ENCODE results near the gene ZNF408.

ZNF408 gene

GRCh38 chr11:46675949-46676348, 24.9 kb upstream of the ZNF408 start:
- no peak for DNase-seq (ENCODE audit: low spot score)

GRCh38 chr11:46676436-46677158, 24.2 kb upstream of the ZNF408 start:
- DNase-seq (ENCODE audit: low spot score) = no peak

- DNase-seq (ENCODE audit: low spot score) = no peak
Observed at GRCh38 chr11:46677169-46677568, 23.7 kb upstream of the ZNF408 start.

GRCh38 chr11:46677991-46678740, 22.7 kb upstream of the ZNF408 start:
- no peak for DNase-seq (ENCODE audit: low spot score)

- DNase-seq (ENCODE audit: low spot score) = no peak
Observed at GRCh38 chr11:46678741-46679130, 22.1 kb upstream of the ZNF408 start.

- no peak for DNase-seq (ENCODE audit: low spot score)
Observed at GRCh38 chr11:46679241-46680163, 21.3 kb upstream of the ZNF408 start.

- no peak for DNase-seq (ENCODE audit: low spot score)
Observed at GRCh38 chr11:46680164-46680760, 20.6 kb upstream of the ZNF408 start.

GRCh38 chr11:46680815-46681214, 20.0 kb upstream of the ZNF408 start:
- DNase-seq (ENCODE audit: low spot score) = no peak

- DNase-seq (ENCODE audit: low spot score) = no peak
Observed at GRCh38 chr11:46681814-46682213, 19.0 kb upstream of the ZNF408 start.

GRCh38 chr11:46682773-46683752, 17.8 kb upstream of the ZNF408 start:
- no peak for DNase-seq (ENCODE audit: low spot score)

GRCh38 chr11:46684367-46684766, 16.5 kb upstream of the ZNF408 start:
- DNase-seq (ENCODE audit: low spot score) = no peak

- no peak for DNase-seq (ENCODE audit: low spot score)
Observed at GRCh38 chr11:46686886-46687795, 13.7 kb upstream of the ZNF408 start.

GRCh38 chr11:46690702-46691101, 10.1 kb upstream of the ZNF408 start:
- no peak for DNase-seq (ENCODE audit: low spot score)

- no peak for DNase-seq (ENCODE audit: low spot score)
Observed at GRCh38 chr11:46692450-46692849, 8.4 kb upstream of the ZNF408 start.

- DNase-seq (ENCODE audit: low spot score) = no peak
Observed at GRCh38 chr11:46693597-46694012, 7.2 kb upstream of the ZNF408 start.

- DNase-seq (ENCODE audit: low spot score) = no peak
Observed at GRCh38 chr11:46694072-46694471, 6.8 kb upstream of the ZNF408 start.

GRCh38 chr11:46694607-46695006, 6.2 kb upstream of the ZNF408 start:
- no peak for DNase-seq (ENCODE audit: low spot score)

GRCh38 chr11:46695345-46696211, 5.3 kb upstream of the ZNF408 start:
- no peak for DNase-seq (ENCODE audit: low spot score)
